ENCODE results near the gene RRP8. TPM values are rescaled to one million over a fixed set of nuclear protein-coding genes. Genes with fewer than 3 reads are reported as not detected.

RRP8 gene
- total RNA-seq, 1 experiment from 2014 or later = 16.0 TPM

GRCh38 chr11:6548641-6549040, 54.8 kb downstream of the RRP8 start:
- Histone ChIP-seq H4K8ac (replicated peaks; ENCODE audit: insufficient read length, low read depth, low read length) (no peak overlapping the region), H3K9ac (ENCODE audit: extremely low read depth, insufficient read length, low read length) (no peak overlapping the region), H2BK20ac (ENCODE audit: low read depth, low read length, poor library complexity, severe bottlenecking) (no peak overlapping the region), H3K9me3 (ENCODE audit: control insufficient read depth, low read depth, low read length) (no peaks in the 10 kb centered on the region), H3K14ac (ENCODE audit: insufficient read depth, low read length) (no peak overlapping the region), H2BK5ac (ENCODE audit: insufficient read length, low read length) (no peak overlapping the region), H3T11ph (ENCODE audit: low read length) (no peak overlapping the region), H3K23ac (ENCODE audit: insufficient read length, low read depth, low read length) (no peak overlapping the region), H2AFZ (ENCODE audit: low read length) (no peak overlapping the region), H3K4ac (ENCODE audit: low read depth, low read length) (no peak overlapping the region), H2BK15ac (ENCODE audit: low read depth, low read length) (no peak overlapping the region), H3K79me2 (ENCODE audit: insufficient read depth, low read length) (no peaks in the 10 kb centered on the region), H2BK12ac (ENCODE audit: insufficient read length, low read depth, low read length) (no peak overlapping the region), H3K18ac (ENCODE audit: insufficient read length, low read depth, low read length) (no peak overlapping the region), H3K4me1 (ENCODE audit: insufficient read depth, low read length) (no peaks in the 10 kb centered on the region), H3K79me1 (ENCODE audit: insufficient read depth, low read depth, low read length, poor library complexity, severe bottlenecking) (no peaks in the 10 kb centered on the region), H3K27ac (ENCODE audit: insufficient read length, low read depth, low read length) (no peak overlapping the region), H2AK5ac (ENCODE audit: insufficient read length, low read length) (no peak overlapping the region), H2BK120ac (ENCODE audit: low read depth, low read length, poor library complexity, severe bottlenecking) (no peak overlapping the region), H3K27me3 (ENCODE audit: insufficient read depth, low read length) (no peaks in the 10 kb centered on the region), H4K20me1 (ENCODE audit: control insufficient read depth, insufficient read depth, insufficient read length) (no peaks in the 10 kb centered on the region), H4K91ac (ENCODE audit: insufficient read length, low read depth, low read length) (no peak overlapping the region), H3K23me2 (ENCODE audit: insufficient read length, low read depth, low read length, poor library complexity, severe bottlenecking) (no peaks in the 10 kb centered on the region), H4K5ac (ENCODE audit: insufficient read length, low read depth, low read length) (no peak overlapping the region), H3K4me2 (ENCODE audit: insufficient read depth, insufficient read length, low read length) (no peak overlapping the region), H3K56ac (ENCODE audit: insufficient read length, low read depth, low read length) (no peak overlapping the region)
- TF ChIP-seq CTCF (conservative IDR thresholded peaks at IDR 0.05) = no peak
- WGBS (ENCODE audit: extremely low coverage, insufficient read length, low lambda C conversion rate) = no CpG with 5 or more reads among the region's 3 CpGs
- Mint-ChIP-seq H3K9me3 (no peaks in the 10 kb centered on the region), H3K36me3 (ENCODE audit: insufficient read depth in 1 of 3, low read depth in 3 of 3) (peaks cover 0 to 4% (median 0%) of the 10 kb centered on the region in 3 experiments; a peak in 1 of 7 replicates), H3K4me3 (no peak overlapping the region), H3K27me3 (ENCODE audit: low read depth) (no peaks in the 10 kb centered on the region; the same call in 1 of the 2 replicates), H3K27ac (no peak overlapping the region), H3K4me1 (no peaks in the 10 kb centered on the region)
- no peak for DNase-seq
